Endothelial cell (in vitro differentiated cells): Measurements from ENCODE around the gene TUG1. TPM values are rescaled to one million over a fixed set of nuclear protein-coding genes. Genes with fewer than 3 reads are reported as not detected.

Experiments
- DNase-seq: peaks from one replicate; pipeline ENCODE4 v3.0.0; 2021; ENCODE audit warnings: low spot score
- H3K27ac Mint-ChIP-seq: one replicate; pipeline ENCODE4 v1.8.0; 2021; ENCODE audit warnings: mixed read lengths, inconsistent platforms; ENCODE audit not compliant: unreplicated experiment
- H3K27me3 Mint-ChIP-seq: one replicate; pipeline ENCODE4 v1.8.0; 2021; ENCODE audit warnings: mild to moderate bottlenecking, moderate library complexity, mixed read lengths, inconsistent platforms; ENCODE audit not compliant: unreplicated experiment
- H3K36me3 Mint-ChIP-seq: one replicate; pipeline ENCODE4 v1.8.0; 2021; ENCODE audit warnings: mild to moderate bottlenecking, low read depth, mixed read lengths, inconsistent platforms; ENCODE audit not compliant: unreplicated experiment
- H3K4me1 Mint-ChIP-seq: one replicate; pipeline ENCODE4 v1.8.0; 2021; ENCODE audit warnings: mild to moderate bottlenecking, mixed read lengths, inconsistent platforms; ENCODE audit not compliant: unreplicated experiment
- H3K4me3 Mint-ChIP-seq: one replicate; pipeline ENCODE4 v1.8.0; 2021; ENCODE audit warnings: mild to moderate bottlenecking, mixed read lengths, inconsistent platforms; ENCODE audit not compliant: unreplicated experiment
- H3K9me3 Mint-ChIP-seq: one replicate; pipeline ENCODE4 v1.8.0; 2021; ENCODE audit warnings: mixed read lengths, inconsistent platforms; ENCODE audit not compliant: unreplicated experiment
- CTCF ChIP-seq: fragments of 200-600 bp; sonication (generic); IDR thresholded peaks from one replicate; pipeline ENCODE4 v1.5.0; 2021; ENCODE audit warnings: antibody characterized with exemption; ENCODE audit not compliant: unreplicated experiment
- total RNA-seq: library from RNA; stranded (reverse); fragmentation: NEBNext Ultra II Directional; extraction: Animal tissue kit (Norgen Biotek cat#: 25700); gene quantifications from one replicate; pipeline ENCODE4 v1.2.1, GENCODE V29; 2021; ENCODE audit not compliant: unreplicated experiment

The TUG1 gene
- total RNA-seq, 1 donor from 2014 or later = 155 TPM

DNA sequence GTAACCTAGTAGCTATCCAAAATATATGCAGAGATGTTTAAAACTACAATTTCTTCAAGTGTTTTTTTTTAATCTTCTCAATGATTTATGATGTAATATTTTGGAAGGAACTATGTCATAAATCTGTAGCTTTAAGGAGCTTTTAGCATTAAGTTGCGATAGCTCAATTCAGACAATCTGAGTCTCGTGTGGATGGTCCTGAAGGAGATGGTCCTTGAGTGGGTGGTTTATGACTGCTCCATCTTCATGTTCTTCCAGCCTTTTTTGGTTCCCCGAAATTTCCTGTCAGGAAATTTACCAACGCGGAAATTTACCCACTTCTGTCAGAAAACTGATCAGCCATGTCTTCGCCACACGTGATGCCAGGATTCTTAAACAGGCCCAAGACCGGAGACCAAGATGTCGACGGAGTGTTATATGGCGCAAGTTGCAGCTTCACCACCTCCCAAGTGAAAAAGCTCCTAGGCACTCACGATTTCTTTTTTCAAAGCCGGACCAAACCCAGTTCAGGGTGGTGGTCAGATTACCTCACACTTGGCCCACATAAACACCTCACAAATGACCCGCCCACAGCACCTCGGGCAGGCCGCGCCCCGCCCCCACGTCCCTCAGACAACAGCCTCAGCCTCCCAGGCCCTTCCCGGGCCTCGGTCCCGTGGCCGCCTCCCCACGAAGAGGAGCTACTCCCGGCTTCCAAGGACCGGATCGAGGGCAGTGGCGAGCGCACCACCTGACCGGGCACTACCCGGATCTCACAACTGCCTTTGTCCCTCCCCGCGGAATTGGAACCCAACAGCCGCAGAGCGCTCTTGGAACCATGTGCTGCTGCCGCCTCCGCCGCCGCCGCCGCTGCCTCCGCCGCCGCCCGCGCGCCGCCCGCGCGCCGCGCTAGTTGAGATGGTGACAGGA, 796 bp upstream of the TUG1 start, which contains the start of gene MORC2:
MORC2 (minus strand) TSS at position 760 of the 909 bp plus-strand sequence. CDS start 885 bp downstream, outside the sequence.
- H3K27ac Mint-ChIP-seq = peak within 1 kb of the TSS; percentile 95
- peaks cover 59% of the 10 kb centered on the region for H3K4me1 Mint-ChIP-seq
- H3K36me3 Mint-ChIP-seq = peaks cover 32% of the 10 kb centered on the region
- H3K4me3 Mint-ChIP-seq = peak within 1 kb of the TSS; percentile 96
- peak; percentile 65 for DNase-seq
- peaks cover 12% of the 10 kb centered on the region for H3K27me3 Mint-ChIP-seq
- no peak for TF ChIP-seq CTCF
- H3K9me3 Mint-ChIP-seq = no peaks in the 10 kb centered on the region

DNA sequence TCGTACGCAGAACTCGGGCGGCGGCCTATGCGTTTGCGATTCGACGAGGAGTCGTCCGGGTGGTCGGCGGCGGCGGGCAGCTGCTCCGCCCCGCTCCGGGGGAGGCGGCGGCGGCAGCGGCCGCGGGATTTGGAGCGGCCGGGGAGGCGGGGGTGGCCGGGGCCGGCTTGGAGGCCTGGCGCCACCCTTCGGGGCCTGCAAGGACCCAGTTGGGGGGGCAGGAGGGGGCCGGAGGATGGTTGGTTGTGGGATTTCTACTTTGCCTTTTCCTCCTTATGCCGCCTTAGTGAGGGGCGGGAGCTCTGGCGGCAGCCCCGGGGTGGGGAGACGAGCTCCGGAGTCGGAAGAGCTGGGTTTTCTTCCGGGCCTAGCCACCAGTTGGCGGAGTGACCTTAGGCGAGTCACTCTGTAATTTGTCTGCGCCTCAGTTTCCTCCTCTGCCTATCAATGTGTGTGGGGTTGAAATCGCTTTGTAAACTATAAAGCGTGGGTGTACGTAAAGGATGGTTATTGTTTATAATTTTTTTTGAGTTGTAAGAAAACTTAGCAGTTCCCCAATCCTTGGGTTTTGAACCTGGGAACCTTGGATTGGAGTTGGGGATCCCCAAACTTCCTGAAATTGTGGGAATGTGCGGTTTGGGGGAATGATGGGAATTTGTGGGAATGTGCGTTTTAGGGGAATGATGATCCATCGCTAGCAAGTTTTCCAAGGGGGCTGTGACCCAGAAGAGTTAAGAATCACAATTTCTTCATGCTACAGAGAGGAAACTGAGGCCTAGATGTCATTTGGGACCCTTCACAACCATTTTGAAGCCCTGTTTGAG, 679 bp downstream of the TUG1 start:
- H3K4me1 Mint-ChIP-seq = peaks cover 54% of the 10 kb centered on the region
- DNase-seq = peak; percentile 50

DNA sequence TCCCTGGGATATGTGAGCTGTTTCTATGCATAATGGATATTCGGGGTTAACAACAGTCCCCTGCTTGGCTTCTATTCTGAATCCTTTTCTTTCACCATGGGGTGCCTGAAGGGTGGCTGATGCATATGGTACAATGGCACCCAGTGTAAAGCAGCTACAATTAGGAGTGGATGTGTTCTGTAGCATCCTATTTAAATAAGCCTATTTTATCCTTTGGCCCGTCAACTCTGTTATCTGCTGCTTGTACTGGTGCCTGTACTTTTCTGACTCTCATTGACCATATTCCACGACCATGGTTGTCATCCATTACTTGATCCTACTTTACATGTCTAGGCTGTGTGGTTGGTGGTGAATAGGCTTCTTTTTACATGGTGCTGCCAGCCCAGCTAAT, 1.3 kb downstream of the TUG1 start:
- Mint-ChIP-seq H3K36me3 (peaks cover 51% of the 10 kb centered on the region), H3K27ac (peak overlapping the region; percentile 89), H3K9me3 (no peaks in the 10 kb centered on the region), H3K27me3 (peaks cover 12% of the 10 kb centered on the region), H3K4me3 (peak overlapping the region; percentile 96), H3K4me1 (peaks cover 48% of the 10 kb centered on the region)
- DNase-seq = no peak
- TF ChIP-seq CTCF = no peak

More for the DNA sequence above, 679 bp downstream of the TUG1 start:
- peaks cover 12% of the 10 kb centered on the region for H3K27me3 Mint-ChIP-seq
- H3K4me3 Mint-ChIP-seq = peak overlapping the region; percentile 96
- TF ChIP-seq CTCF = no peak
- H3K9me3 Mint-ChIP-seq = no peaks in the 10 kb centered on the region
- H3K27ac Mint-ChIP-seq = peak overlapping the region; percentile 89
- H3K36me3 Mint-ChIP-seq = peaks cover 47% of the 10 kb centered on the region

- H3K9me3 Mint-ChIP-seq = no peaks in the 10 kb centered on the region
- DNase-seq = no peak
- H3K27me3 Mint-ChIP-seq = no peaks in the 10 kb centered on the region
- peaks cover 4% of the 10 kb centered on the region for H3K4me1 Mint-ChIP-seq
- H3K27ac Mint-ChIP-seq = no peak overlapping the region
- H3K36me3 Mint-ChIP-seq = peaks cover 49% of the 10 kb centered on the region
- TF ChIP-seq CTCF = no peak
- H3K4me3 Mint-ChIP-seq = no peak overlapping the region
These were observed 9.4 kb downstream of the TUG1 start for GRCh38 chr22:30978304-30978962.
